Neural progenitor cell (in vitro differentiated cells): ENCODE data around the gene AP1AR. TPM values are rescaled to one million over a fixed set of nuclear protein-coding genes. Genes with fewer than 3 reads are reported as not detected.

Experiments
- DNase-seq: peaks from one replicate; pipeline ENCODE4 v3.0.0-alpha.2; 2016; ENCODE audit warnings: low spot score
- H2AFZ ChIP-seq: fragments of 200-600 bp; sonication (generic); replicated peaks from 2 replicates; pipeline ENCODE4 v1.6.1; 2016; ENCODE audit warnings: antibody characterized with exemption
- H3F3A ChIP-seq: fragments of 200-600 bp; sonication (generic); 2 replicates; pipeline ENCODE4 v1.6.1; 2016; ENCODE audit warnings: antibody characterized with exemption, low read depth
- H3K27ac ChIP-seq: fragments of 200-600 bp; sonication (generic); 2 replicates; pipeline ENCODE4 v1.5.1; 2016; ENCODE audit warnings: mild to moderate bottlenecking
- H3K27me3 ChIP-seq: fragments of 200-600 bp; sonication (generic); 2 replicates; pipeline ENCODE4 v1.6.1; 2016; ENCODE audit warnings: mild to moderate bottlenecking, moderate library complexity
- H3K36me3 ChIP-seq: fragments of 200-600 bp; sonication (generic); 2 replicates; pipeline ENCODE4 v1.5.1; 2016
- H3K4me1 ChIP-seq: fragments of 200-600 bp; sonication (generic); 2 replicates; pipeline ENCODE4 v1.6.1; 2016; ENCODE audit warnings: mixed run types
- H3K4me2 ChIP-seq: fragments of 200-600 bp; sonication (generic); 2 replicates; pipeline ENCODE4 v1.6.1; 2016
- H3K4me3 ChIP-seq: fragments of 200-600 bp; sonication (generic); 2 replicates; pipeline ENCODE4 v1.5.1; 2016
- H3K79me2 ChIP-seq: fragments of 200-600 bp; sonication (generic); 2 replicates; pipeline ENCODE4 v1.6.1; 2016; ENCODE audit warnings: low read depth
- H3K9ac ChIP-seq: fragments of 200-600 bp; sonication (generic); 2 replicates; pipeline ENCODE4 v1.6.1; 2016
- H3K9me3 ChIP-seq: fragments of 200-600 bp; sonication (generic); 2 replicates; pipeline ENCODE4 v1.5.1; 2016; ENCODE audit warnings: low read depth
- H4K20me1 ChIP-seq: fragments of 200-600 bp; sonication (generic); 2 replicates; pipeline ENCODE4 v1.6.1; 2016; ENCODE audit warnings: low read depth
- H3K27ac Mint-ChIP-seq: 3 replicates; pipeline ENCODE4 v1.8.0; 2021; ENCODE audit warnings: mixed read lengths
- H3K27me3 Mint-ChIP-seq: 2 replicates; pipeline ENCODE4 v1.8.0; 2022; ENCODE audit warnings: low read depth, mild to moderate bottlenecking, inconsistent platforms, moderate library complexity, mixed read lengths; ENCODE audit not compliant: insufficient read depth
- H3K36me3 Mint-ChIP-seq: 3 replicates; pipeline ENCODE4 v1.8.0; 2021; ENCODE audit warnings: mixed read lengths
- H3K4me1 Mint-ChIP-seq: 3 replicates; pipeline ENCODE4 v1.8.0; 2021; ENCODE audit warnings: mixed read lengths
- H3K4me3 Mint-ChIP-seq: 3 replicates; pipeline ENCODE4 v1.8.0; 2021; ENCODE audit warnings: mild to moderate bottlenecking, moderate library complexity, mixed read lengths
- H3K9me3 Mint-ChIP-seq: 3 replicates; pipeline ENCODE4 v1.8.0; 2020; ENCODE audit warnings: mixed read lengths
- CTCF ChIP-seq: fragments of 200-600 bp; sonication (generic); IDR thresholded peaks from 2 replicates; pipeline ENCODE4 v1.5.1; 2017; ENCODE audit warnings: antibody characterized with exemption, mild to moderate bottlenecking
- EZH2 ChIP-seq: fragments of 200-600 bp; sonication (generic); IDR thresholded peaks from 2 replicates; pipeline ENCODE4 v1.6.1; 2017; ENCODE audit warnings: antibody characterized with exemption, mild to moderate bottlenecking, moderate library complexity
- EZH2phosphoT487 ChIP-seq: fragments of 200-600 bp; sonication (generic); IDR thresholded peaks from 2 replicates; pipeline ENCODE4 v1.6.1; 2017; ENCODE audit warnings: antibody characterized with exemption
- total RNA-seq: library from RNA; depleted of rRNA; stranded (reverse); fragments of >200 nt; gene quantifications from 2 replicates; pipeline ENCODE4 v1.2.3, GENCODE V29; 2015; ENCODE audit warnings: low replicate concordance

Gene AP1AR
- total RNA-seq, 1 donor from 2014 or later: 41.9 TPM

GRCh38 chr4:112318239-112319142 is 86.9 kb downstream of the AP1AR start:
- Mint-ChIP-seq H3K36me3 (no peaks in the 10 kb centered on the region), H3K9me3 (no peaks in the 10 kb centered on the region), H3K4me1 (no peaks in the 10 kb centered on the region), H3K4me3 (no peak overlapping the region), H3K27me3 (peaks cover 2% of the 10 kb centered on the region), H3K27ac (no peak overlapping the region)
- H4K20me1 ChIP-seq: no peaks in the 10 kb centered on the region
- H3K4me1 ChIP-seq: no peaks in the 10 kb centered on the region
- peaks cover 28% of the 10 kb centered on the region for H3K27me3 ChIP-seq
- no peak overlapping the region for H3K4me3 ChIP-seq
- no peaks in the 10 kb centered on the region for H3K79me2 ChIP-seq
- H3K27ac ChIP-seq: no peak overlapping the region
- H3K9ac ChIP-seq: no peak overlapping the region
- H3F3A ChIP-seq: no peaks in the 10 kb centered on the region
- DNase-seq: no peak
- H3K36me3 ChIP-seq: no peaks in the 10 kb centered on the region
- H2AFZ ChIP-seq: no peak overlapping the region
- no peak for TF ChIP-seq EZH2phosphoT487
- TF ChIP-seq CTCF: no peak
- no peak for TF ChIP-seq EZH2
- H3K9me3 ChIP-seq: no peaks in the 10 kb centered on the region
- no peak overlapping the region for H3K4me2 ChIP-seq

Other genes with a start within 250 kb of the AP1AR start
- 0.03 TPM in 1 of 2 replicates, not detected in the other for gene FAM241A, start 86.3 kb upstream of the AP1AR start, total RNA-seq
- gene TIFA, start 54.1 kb downstream of the AP1AR start, total RNA-seq: 5.2 and 5.7 TPM in 2 replicates
- 0.19 and 0.41 TPM in 2 replicates for gene ALPK1, start 65.6 kb downstream of the AP1AR start, total RNA-seq